BJ (cell line): ENCODE measurements around the gene SLC25A36. TPM values are rescaled to one million over a fixed set of nuclear protein-coding genes. Genes with fewer than 3 reads are reported as not detected.
"Not testable (repeated sequence)": the region's sequence is repeated elsewhere in the genome, so short reads cannot be mapped to it uniquely, and the experiment has no call there.

Experiments
- CTCF ChIA-PET: fragments of 350-600 bp; formaldehyde crosslinking; extraction: SDS; loops from one replicate; lab custom pipeline; 2021; ENCODE audit warnings: antibody characterized with exemption, inconsistent platforms; lab: Yijun Ruan, JAX
- POLR2A ChIA-PET: fragments of 300-600 bp; sonication (Branson Sonifier 250); formaldehyde crosslinking; extraction: SDS; loops from one replicate; lab custom pipeline; 2021; ENCODE audit warnings: antibody characterized with exemption; lab: Charles Lee
- DNase-seq: peaks from one replicate; pipeline ENCODE4 v3.0.0-alpha.2; 2011; ENCODE audit warnings: low read depth
- H3K27me3 ChIP-seq: 2 replicates; pipeline ENCODE4 v1.6.0; 2011; ENCODE audit warnings: low read length; ENCODE audit not compliant: control insufficient read depth, insufficient read depth
- H3K36me3 ChIP-seq: 2 replicates; pipeline ENCODE4 v1.5.1; 2011; ENCODE audit warnings: low read length; ENCODE audit not compliant: control insufficient read depth, insufficient read depth
- H3K4me3 ChIP-seq: 2 replicates; pipeline ENCODE4 v1.5.1; 2011; ENCODE audit warnings: low read depth, mild to moderate bottlenecking, control low read depth, low read length
- CTCF ChIP-seq: IDR thresholded peaks from 2 replicates; pipeline ENCODE4 v1.5.1; 2011; ENCODE audit warnings: low read depth, mild to moderate bottlenecking, control low read depth, inconsistent platforms, low read length, moderate library complexity; ENCODE audit not compliant: insufficient read depth
- polyA plus RNA-seq: library from polyadenylated mRNA; depleted of rRNA; stranded (reverse); fragments of >200 nt; gene quantifications from 2 replicates; pipeline ENCODE4 v1.2.3, GENCODE V29; 2011

SLC25A36 gene
- polyA plus RNA-seq, 1 experiment = 32.0 TPM

- Histone ChIP-seq H3K36me3 (no peaks in the 10 kb centered on the region), H3K4me3 (no peak overlapping the region), H3K27me3 (no peaks in the 10 kb centered on the region)
- no peak for TF ChIP-seq CTCF
- no peak for DNase-seq
- ChIA-PET POLR2A (no interaction called here), CTCF (interaction anchor here (0.8 kb wide), 1 partner anchor 155 kb away, joined by 3 read pairs; no protein-coding TSS in a partner anchor)
These were observed 8.5 kb downstream of the SLC25A36 start for GRCh38 chr3:140950144-140950543.

- no peak for DNase-seq
- Histone ChIP-seq H3K27me3 (no peaks in the 10 kb centered on the region), H3K4me3 (no peak overlapping the region), H3K36me3 (no peaks in the 10 kb centered on the region)
- CTCF ChIA-PET = no interaction called here
- TF ChIP-seq CTCF = no peak
- POLR2A ChIA-PET = no interaction called here
These were observed 9.2 kb downstream of the SLC25A36 start for GRCh38 chr3:140950863-140951262.

GRCh38 chr3:140951750-140952149 lies 10.1 kb downstream of the SLC25A36 start:
- H3K4me3 ChIP-seq, DNase-seq, CTCF ChIA-PET, H3K27me3 ChIP-seq, H3K36me3 ChIP-seq, POLR2A ChIA-PET: not testable (repeated sequence)

- CTCF ChIA-PET = interaction anchor here (0.6 to 1.6 kb wide), 4 partner anchors 8 to 896 kb away, joined by 3 to 5 read pairs (median 4); no protein-coding TSS in a partner anchor
- POLR2A ChIA-PET = interaction anchor here (0.6 kb wide), 1 partner anchor 22 kb away, joined by 7 read pairs; no protein-coding TSS in a partner anchor
- Histone ChIP-seq H3K36me3 (no peaks in the 10 kb centered on the region), H3K4me3 (no peak overlapping the region), H3K27me3 (no peaks in the 10 kb centered on the region)
- no peak for DNase-seq
- TF ChIP-seq CTCF = no peak
These were observed 11.7 kb downstream of the SLC25A36 start for GRCh38 chr3:140953028-140953960.

- no peak for DNase-seq
- TF ChIP-seq CTCF = no peak
- POLR2A ChIA-PET = interaction anchor here (0.6 kb wide), 1 partner anchor 1462 kb away, joined by 6 read pairs; no protein-coding TSS in a partner anchor
These were observed 12.9 kb downstream of the SLC25A36 start for GRCh38 chr3:140954576-140954975.

More at GRCh38 chr3:140954576-140954975, 12.9 kb downstream of the SLC25A36 start:
- H3K27me3 ChIP-seq = no peaks in the 10 kb centered on the region
- CTCF ChIA-PET = no interaction called here
- H3K4me3 ChIP-seq = no peak overlapping the region
- no peaks in the 10 kb centered on the region for H3K36me3 ChIP-seq
